HL-60 (cell line): ENCODE results near the gene CALML3.

Experiments used
- DNase-seq, 2 experiments: peaks; one replicate each; pipeline ENCODE4 v3.0.0-alpha.2; 2010 to 2020; ENCODE audit warnings: low read depth in 1 of 2, low spot score in 1 of 2
- H3K27ac ChIP-seq: fragments of 250-450 bp; sonication (Bioruptor Pico); replicated peaks from 2 replicates; pipeline ENCODE4 v1.5.1; 2020; ENCODE audit warnings: mild to moderate bottlenecking, moderate library complexity
- H3K27me3 ChIP-seq: fragments of 250-450 bp; sonication (Bioruptor Pico); 2 replicates; pipeline ENCODE4 v1.5.1; 2021; ENCODE audit warnings: mild to moderate bottlenecking, moderate library complexity; ENCODE audit not compliant: insufficient read depth, poor library complexity, severe bottlenecking
- H3K4me3 ChIP-seq: replicated peaks from 2 replicates; pipeline ENCODE4 v1.5.1; 2011; ENCODE audit warnings: mild to moderate bottlenecking, control low read depth, low read length; ENCODE audit not compliant: insufficient read depth
- CTCF ChIP-seq: IDR thresholded peaks from one replicate; pipeline ENCODE4 v1.5.1; 2011; ENCODE audit warnings: low read length, control low read depth, inconsistent platforms; ENCODE audit not compliant: insufficient read depth
- GABPA ChIP-seq: IDR thresholded peaks from 2 replicates; pipeline ENCODE4 v1.6.1; 2012; ENCODE audit warnings: low read depth
- POLR2AphosphoS5 ChIP-seq: IDR thresholded peaks from 2 replicates; pipeline ENCODE4 v1.6.1; 2012; ENCODE audit warnings: low read depth
- REST ChIP-seq: IDR thresholded peaks from 2 replicates; pipeline ENCODE4 v1.6.1; 2012; ENCODE audit warnings: low read depth; ENCODE audit not compliant: insufficient replicate concordance
- SPI1 ChIP-seq: IDR thresholded peaks from 2 replicates; pipeline ENCODE4 v1.6.1; 2012; ENCODE audit warnings: low read depth, mild to moderate bottlenecking, borderline replicate concordance

Gene CALML3

DNA sequence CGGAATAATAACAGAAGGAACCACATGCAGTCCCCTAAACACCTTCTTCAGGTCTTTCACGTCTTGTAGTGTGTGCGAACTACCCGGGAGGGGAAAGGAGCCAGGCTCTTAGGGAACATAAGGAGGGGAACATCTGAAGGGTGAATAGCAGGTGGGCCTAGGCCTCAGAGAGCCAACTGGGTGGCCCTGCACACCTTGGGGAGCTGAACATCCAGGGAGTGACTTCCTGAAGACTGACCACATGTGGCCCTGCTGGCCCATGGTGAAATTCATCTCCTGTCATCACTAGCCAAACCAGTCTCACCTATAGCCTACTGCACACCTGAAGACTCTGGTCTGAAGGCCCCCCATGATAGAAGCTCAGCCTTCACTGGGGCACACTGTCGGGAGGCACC is 5.6 kb downstream of the CALML3 start:
- no peaks in the 10 kb centered on the region for H3K27me3 ChIP-seq
- H3K27ac ChIP-seq: no peak overlapping the region
- DNase-seq: no peak
- H3K4me3 ChIP-seq: no peak overlapping the region
- TF ChIP-seq GABPA: no peak
- no peak for TF ChIP-seq POLR2AphosphoS5
- TF ChIP-seq REST: no peak
- TF ChIP-seq SPI1: no peak
- TF ChIP-seq CTCF: no peak

DNA sequence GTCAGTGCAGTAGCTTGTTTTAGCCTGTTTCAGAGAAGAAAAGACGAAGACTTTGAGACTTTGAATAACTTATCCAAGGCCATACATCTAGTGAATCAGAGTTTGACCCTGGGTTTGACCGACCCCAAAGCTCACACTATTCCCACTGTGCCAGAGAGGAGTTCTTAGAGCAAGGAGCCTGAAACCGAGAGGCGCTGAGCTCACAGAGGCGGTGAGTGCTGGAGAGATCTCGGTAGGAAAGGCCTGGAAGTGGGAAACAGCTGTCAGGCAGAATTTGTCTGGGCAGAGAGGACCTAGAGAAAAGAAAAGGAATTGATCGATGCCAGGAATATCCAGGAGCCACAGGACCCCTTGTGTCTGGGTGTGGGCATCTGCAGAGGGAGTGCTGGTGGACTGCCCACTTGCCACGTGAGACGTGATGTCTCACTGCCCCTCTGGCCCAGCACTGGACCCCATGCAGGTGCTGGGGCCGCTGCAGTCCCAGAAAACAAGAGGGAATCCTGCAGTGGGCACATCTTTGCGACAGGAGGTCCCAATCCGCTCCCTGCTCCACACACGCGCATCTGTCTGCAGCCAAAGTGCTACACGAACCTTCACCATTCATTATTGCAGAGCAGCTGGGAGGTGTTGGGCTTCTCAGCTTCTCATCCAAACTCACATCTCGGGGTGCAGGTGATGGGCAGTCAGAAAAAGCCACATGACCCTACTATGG is 6.2 kb downstream of the CALML3 start:
- TF ChIP-seq CTCF (no peak), REST (no peak), SPI1 (no peak), GABPA (no peak), POLR2AphosphoS5 (no peak)
- H3K27me3 ChIP-seq: no peaks in the 10 kb centered on the region
- no peak overlapping the region for H3K27ac ChIP-seq
- H3K4me3 ChIP-seq: no peak overlapping the region
- no peak for DNase-seq

DNA sequence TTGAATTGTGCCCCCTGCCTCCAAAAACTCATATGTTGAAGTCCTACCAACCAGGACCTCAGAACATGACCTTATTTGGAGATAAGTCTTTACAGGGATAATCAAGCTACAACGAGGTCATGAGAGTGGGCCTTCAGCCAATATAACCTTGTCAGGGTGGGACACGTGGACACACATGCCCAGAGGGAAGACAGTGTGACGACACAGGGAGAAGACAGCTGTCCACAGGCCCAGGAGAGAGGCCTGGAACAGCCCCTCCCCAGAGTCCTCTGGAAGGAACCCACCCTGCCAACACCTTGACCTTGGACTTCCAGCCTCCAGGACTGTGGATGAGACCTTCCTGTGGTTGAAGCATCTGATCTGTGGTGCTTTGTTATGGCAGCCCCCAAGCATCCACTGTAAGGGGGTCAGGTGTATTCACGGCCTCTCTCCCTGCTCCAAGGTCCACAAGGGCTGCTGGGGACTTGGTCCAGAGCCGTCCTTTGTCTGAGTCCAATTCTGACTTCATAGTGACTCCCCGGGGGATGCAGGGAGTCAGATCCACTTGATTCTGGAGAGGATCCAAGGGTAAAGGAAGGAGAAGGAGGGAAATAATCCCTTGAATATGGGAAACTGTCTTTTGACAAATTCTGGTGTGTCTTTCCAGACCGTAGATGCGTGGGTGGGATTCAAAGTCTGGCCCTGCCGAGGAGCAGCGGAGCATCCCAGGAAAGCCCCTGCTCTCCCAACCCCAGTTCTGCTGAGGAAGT is 7.0 kb downstream of the CALML3 start:
- H3K27ac ChIP-seq: no peak overlapping the region
- H3K4me3 ChIP-seq: no peak overlapping the region
- no peak for TF ChIP-seq REST
- no peak for TF ChIP-seq POLR2AphosphoS5
- no peak for TF ChIP-seq CTCF
- no peak for TF ChIP-seq GABPA
- TF ChIP-seq SPI1: no peak
- H3K27me3 ChIP-seq: no peaks in the 10 kb centered on the region
- no peak for DNase-seq
